ENCODE data around the gene OLR1. TPM values are rescaled to one million over a fixed set of nuclear protein-coding genes. Genes with fewer than 3 reads are reported as not detected.

OLR1 gene
- total RNA-seq, 1 donor from 2014 or later: not detected

GRCh38 chr12:10214136-10214894 is 42.4 kb upstream of the OLR1 start:
- Histone ChIP-seq H3K4me3 (ENCODE audit: low read depth, low read length) (peak overlapping the region; percentile 92), H3K27me3 (ENCODE audit: control insufficient read depth, insufficient read depth, low read length) (no peaks in the 10 kb centered on the region), H3K36me3 (ENCODE audit: control insufficient read depth, insufficient read depth, low read length) (peaks cover 2% of the 10 kb centered on the region)
- FAIRE-seq (no peak), DNase-seq (ENCODE audit: low read depth) (peak; percentile 37)
- TF ChIP-seq CTCF (IDR thresholded peaks at IDR 0.05; ENCODE audit: insufficient read depth, low read length, severe bottlenecking): no peak

GRCh38 chr12:10213168-10214135 is 41.5 kb upstream of the OLR1 start:
- no peak for FAIRE-seq
- peak; percentile 58 for DNase-seq (ENCODE audit: low read depth)
- Histone ChIP-seq H3K36me3 (ENCODE audit: control insufficient read depth, insufficient read depth, low read length) (peaks cover 2% of the 10 kb centered on the region), H3K4me3 (ENCODE audit: low read depth, low read length) (peak overlapping the region; percentile 92), H3K27me3 (ENCODE audit: control insufficient read depth, insufficient read depth, low read length) (no peaks in the 10 kb centered on the region)
- TF ChIP-seq CTCF (IDR thresholded peaks at IDR 0.05; ENCODE audit: insufficient read depth, low read length, severe bottlenecking): no peak

- Histone ChIP-seq H3K4me3 (ENCODE audit: low read depth, low read length) (peak within 1 kb of the TSS; percentile 92), H3K36me3 (ENCODE audit: control insufficient read depth, insufficient read depth, low read length) (no peaks in the 10 kb centered on the region), H3K27me3 (ENCODE audit: control insufficient read depth, insufficient read depth, low read length) (no peaks in the 10 kb centered on the region)
- peak; percentile 58 for DNase-seq (ENCODE audit: low read depth)
- no peak for FAIRE-seq
- TF ChIP-seq CTCF (IDR thresholded peaks at IDR 0.05; ENCODE audit: insufficient read depth, low read length, severe bottlenecking): no peak
These were observed 40.8 kb upstream of the OLR1 start, which contains the start of gene GABARAPL1 for GRCh38 chr12:10212739-10213131. Gene GABARAPL1, plus strand, starts transcription at chr12:10212877. Its CDS starts 253 bp downstream, at chr12:10213130.

- Histone ChIP-seq H3K4me3 (ENCODE audit: low read depth, low read length) (peak overlapping the region; percentile 92), H3K27me3 (ENCODE audit: control insufficient read depth, insufficient read depth, low read length) (no peaks in the 10 kb centered on the region), H3K36me3 (ENCODE audit: control insufficient read depth, insufficient read depth, low read length) (no peaks in the 10 kb centered on the region)
- no peak for TF ChIP-seq CTCF (IDR thresholded peaks at IDR 0.05; ENCODE audit: insufficient read depth, low read length, severe bottlenecking)
- peak; percentile 32 for FAIRE-seq
- peak; percentile 100 for DNase-seq (ENCODE audit: low read depth)
These were observed 40.2 kb upstream of the OLR1 start for GRCh38 chr12:10211940-10212738.

- Histone ChIP-seq H3K27me3 (ENCODE audit: control insufficient read depth, insufficient read depth, low read length) (no peaks in the 10 kb centered on the region), H3K4me3 (ENCODE audit: low read depth, low read length) (no peak overlapping the region), H3K36me3 (ENCODE audit: control insufficient read depth, insufficient read depth, low read length) (no peaks in the 10 kb centered on the region)
- FAIRE-seq: no peak
- TF ChIP-seq CTCF (IDR thresholded peaks at IDR 0.05; ENCODE audit: insufficient read depth, low read length, severe bottlenecking): no peak
- DNase-seq (ENCODE audit: low read depth): peak; percentile 8
These were observed 39.4 kb upstream of the OLR1 start for GRCh38 chr12:10211101-10211939.
